Measurements from ENCODE around the gene ALPP.
"Not testable (repeated sequence)": the region's sequence is repeated elsewhere in the genome, so short reads cannot be mapped to it uniquely, and the experiment has no call there.

Gene ALPP

GRCh38 chr2:232381204-232382031, 2.9 kb downstream of the ALPP start:
- not testable (repeated sequence) for DNase-seq (ENCODE audit: low read depth in 3 of 3)

DNA sequence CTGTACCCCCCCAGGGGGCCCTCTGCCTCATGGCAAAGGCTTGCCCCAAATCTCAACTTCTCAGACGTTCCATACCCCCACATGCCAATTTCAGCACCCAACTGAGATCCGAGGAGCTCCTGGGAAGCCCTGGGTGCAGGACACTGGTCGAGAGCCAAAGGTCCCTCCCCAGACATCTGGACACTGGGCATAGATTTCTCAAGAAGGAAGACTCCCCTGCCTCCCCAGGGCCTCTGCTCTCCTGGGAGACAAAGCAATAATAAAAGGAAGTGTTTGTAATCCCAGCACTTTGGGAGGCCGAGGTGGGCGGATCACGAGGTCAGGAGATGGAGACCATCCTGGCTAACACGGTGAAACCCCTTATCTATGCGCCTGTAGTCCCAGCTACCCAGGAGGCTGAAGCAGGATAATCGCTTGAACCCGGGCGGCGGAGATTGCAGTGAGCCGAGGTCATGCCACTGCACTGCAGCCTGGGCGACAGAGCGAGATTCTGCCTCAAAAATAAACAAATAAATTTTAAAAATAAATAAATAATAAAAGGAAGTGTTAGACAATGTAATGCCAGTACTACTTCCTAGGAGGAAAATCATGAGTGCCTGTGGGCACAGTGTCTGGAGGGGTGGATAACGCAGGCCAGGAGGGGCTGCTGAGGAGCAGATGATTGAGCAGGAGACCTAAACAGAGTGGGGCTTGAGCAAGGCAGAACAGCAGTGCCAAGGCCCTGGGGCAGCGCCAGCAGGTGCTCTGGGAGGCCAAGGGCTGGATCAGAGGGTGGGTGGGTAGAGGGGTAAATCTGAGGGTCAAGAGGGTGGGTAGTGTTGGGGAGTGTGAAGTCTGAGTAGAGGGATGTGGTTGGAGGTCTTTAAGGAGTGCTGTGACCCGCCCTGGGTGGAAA, 4.0 kb downstream of the ALPP start:
- DNase-seq (ENCODE audit: low read depth in 3 of 3) = no peak

DNA sequence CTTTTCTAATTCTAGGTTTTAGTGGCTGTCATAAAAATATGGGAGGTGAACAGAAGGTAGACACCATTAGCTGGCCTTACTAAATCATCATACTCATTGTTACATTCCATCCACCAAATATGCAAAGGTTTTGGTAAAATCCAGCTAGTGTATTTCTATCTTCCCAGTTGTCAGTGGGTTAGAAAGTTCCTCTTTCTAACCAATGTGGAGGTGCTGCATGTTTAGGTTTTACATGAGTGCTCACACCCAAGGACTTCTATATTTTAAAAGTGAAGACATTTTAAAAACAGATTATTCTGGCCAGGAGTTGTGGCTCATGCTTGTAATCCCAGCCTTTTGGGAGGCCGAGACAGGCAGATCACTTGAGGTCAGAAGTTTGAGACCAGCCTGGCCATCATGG, 5.9 kb downstream of the ALPP start:
- DNase-seq (ENCODE audit: low read depth in 3 of 3) = no peak

DNA sequence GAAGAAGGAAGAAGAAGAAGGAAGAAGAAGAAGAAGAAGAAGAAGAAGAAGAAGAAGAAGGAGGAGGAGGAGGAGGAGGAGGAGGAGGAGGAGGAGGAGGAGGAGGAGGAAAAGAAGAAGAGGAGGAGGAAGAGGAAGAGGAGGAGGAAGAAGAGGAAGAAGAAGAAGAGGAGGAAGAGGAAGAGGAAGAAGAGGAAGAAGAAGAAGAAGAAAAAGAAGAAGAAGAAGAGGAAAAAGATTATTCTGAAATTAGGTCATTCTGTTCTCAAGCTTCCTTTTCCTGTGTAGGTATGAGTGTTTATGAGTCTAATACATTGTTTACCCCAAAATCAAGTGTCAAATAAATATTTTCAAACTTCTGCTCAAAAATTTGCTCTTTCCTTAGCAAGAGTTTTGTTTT, 6.5 kb downstream of the ALPP start:
- not testable (repeated sequence) for DNase-seq (ENCODE audit: low read depth in 3 of 3)

GRCh38 chr2:232385660-232386489, 7.3 kb downstream of the ALPP start:
- no peak for DNase-seq (ENCODE audit: low read depth in 3 of 3)

DNA sequence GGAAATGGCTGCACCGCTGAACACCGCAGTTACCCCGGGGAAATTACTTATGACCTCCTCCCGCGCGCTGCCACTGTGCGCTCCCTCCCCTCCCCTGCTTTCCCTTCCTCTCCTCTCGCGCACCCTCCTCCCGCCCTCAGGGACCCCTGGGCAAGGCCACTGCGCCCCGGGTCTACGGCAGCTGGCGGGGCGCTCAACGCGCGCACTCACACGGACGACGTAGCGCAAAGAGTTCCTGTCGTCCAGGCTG, 7.9 kb downstream of the ALPP start:
- DNase-seq (ENCODE audit: low read depth in 3 of 3) = no peak

- DNase-seq (ENCODE audit: low read depth in 3 of 3) = no peak
These were observed 8.3 kb downstream of the ALPP start for GRCh38 chr2:232386740-232387450.

DNA sequence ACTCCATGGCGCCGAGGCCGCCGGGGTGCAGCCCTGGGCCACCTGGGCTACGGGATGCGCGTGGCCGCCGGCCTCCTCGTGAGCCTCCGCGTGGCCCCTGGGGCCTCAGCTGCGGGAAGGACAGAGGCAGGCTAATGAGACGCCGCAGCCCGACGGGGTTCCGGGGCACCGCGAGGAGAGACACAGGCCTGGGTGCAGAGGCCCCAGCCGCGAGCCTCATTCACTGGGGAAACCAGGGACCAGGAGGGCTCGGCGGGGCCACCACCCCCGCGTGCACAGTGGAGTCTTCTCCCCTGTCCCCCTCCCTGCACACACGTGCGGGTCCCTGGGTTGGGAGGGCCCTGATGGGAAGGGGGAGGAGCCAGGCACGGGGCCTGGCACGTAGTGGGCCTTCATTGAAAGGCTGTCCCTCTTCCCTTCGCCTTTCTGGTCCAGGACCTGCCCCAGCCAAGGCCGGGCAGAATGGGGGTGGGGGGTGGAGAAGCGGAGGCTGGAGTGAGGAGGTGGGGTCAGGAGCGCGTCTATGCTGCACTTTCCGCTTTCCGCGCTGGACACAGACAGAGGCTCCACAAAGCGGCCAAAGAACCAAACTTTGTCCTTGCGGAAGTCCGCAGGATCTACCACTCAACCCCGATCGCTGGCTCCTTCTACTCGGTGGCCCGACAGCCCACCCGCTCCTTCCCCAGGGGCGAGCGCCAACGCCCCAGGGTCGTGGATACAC, 9.1 kb downstream of the ALPP start:
- DNase-seq (ENCODE audit: low read depth in 3 of 3) = no peak

DNA sequence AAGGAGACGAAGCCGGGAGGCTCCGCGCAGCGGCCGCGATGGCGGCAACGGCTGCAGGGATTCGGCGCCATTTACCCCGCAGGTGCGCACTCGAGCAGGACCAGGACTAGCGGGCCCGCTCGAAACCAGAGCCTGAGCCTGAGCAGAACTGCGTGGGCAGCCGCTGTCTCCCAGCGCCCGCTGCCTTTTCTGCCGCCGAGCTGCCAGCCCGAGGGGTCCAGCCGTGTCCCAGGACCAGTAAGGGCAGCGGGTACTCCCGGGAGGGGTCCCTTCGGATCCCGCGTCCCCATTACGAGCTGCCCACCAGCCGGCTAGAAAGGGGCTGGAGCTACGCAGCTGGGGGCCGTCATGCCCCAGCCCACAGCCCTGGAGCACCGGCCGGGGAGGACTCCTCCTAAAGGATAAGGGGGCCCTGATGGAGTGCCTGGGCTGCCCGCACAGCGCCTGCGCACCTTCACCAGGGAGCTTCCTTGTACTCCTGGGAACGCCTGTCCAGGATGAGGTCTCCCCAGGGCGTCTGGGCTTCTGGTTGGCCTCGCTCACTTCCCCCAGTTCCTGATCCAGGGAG, 9.9 kb downstream of the ALPP start:
- DNase-seq (ENCODE audit: low read depth in 3 of 3) = no peak

DNA sequence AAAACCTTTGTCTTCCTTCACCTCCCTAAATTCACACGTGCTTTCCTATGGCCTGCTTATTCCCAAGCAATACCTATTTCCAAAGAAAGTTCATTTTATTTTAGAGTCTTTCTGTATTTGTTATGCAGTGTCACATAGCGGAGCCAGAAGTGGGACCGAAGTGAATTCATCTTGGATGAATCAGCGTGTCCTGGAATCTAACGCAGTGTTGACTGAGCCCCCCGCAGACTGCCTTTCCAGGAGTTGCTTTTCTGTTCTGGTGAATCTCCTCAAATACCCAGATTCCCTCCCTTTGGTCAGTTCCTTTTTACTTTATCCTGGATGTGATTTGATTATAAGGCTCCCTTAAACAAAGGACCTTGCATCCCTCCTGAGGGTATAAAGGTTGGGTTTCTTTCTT, 10.8 kb downstream of the ALPP start:
- no peak for DNase-seq (ENCODE audit: low read depth in 3 of 3)

DNA sequence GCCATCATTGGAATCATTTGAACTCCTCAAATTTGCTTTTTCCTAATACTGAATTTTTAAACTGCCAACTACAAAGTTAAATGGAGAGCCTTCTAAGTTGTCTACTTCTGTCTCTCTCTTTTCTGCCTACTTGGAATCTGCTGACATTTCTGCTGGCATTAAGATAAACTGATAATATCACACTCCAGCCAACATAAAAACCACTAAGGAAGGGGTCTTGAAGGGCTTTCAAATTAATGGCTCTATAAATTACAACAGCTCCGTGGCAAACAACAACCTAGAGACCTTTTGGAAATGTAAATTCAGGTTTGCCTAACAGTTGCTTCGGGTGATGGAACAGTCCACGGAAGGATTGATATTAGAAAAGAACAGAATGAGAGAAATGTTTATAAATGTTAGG, 12.1 kb downstream of the ALPP start:
- DNase-seq (ENCODE audit: low read depth in 3 of 3) = no peak

DNA sequence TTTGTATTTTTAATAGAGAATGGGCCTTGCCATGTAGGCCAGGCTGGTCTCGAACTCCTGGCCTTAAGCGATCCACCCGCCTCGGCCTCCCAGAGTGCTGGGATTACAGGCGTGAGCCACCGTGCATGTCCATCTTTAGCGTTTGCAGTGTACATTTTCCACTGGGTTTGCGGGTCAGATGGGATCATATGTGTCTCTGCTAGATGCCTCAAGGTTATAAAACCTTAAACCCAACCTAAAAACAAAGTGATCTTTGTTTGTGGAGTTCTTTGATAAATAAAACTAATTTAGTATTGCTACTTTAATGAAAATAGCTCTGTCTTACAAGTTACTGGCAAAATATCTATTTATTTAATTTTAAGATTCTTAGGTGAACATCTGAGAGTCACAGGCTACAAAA, 15.0 kb downstream of the ALPP start:
- no peak for DNase-seq (ENCODE audit: low read depth in 3 of 3)

- DNase-seq (ENCODE audit: low read depth in 3 of 3) = not testable (repeated sequence)
These were observed 15.9 kb downstream of the ALPP start for GRCh38 chr2:232394431-232394830.

DNA sequence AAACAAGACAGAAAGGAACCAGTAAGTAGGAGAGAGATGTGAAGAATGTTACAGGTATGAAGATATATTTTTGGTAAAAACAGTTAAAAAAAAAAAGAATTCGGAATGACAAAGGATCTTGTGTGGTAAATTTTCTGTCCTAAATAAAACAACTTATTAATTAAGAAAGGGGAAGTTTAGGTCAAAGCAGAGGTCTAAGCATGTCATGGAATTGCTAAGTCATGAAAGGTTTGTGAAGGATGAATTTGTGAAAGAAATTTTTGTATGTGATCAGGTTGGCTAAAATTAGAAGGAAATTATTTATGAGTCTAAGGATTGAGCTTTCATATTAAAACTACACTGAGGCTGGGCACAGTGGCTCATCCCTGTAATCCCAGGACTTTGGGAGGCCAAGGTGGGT, 17.0 kb downstream of the ALPP start:
- no peak for DNase-seq (ENCODE audit: low read depth in 3 of 3)

DNA sequence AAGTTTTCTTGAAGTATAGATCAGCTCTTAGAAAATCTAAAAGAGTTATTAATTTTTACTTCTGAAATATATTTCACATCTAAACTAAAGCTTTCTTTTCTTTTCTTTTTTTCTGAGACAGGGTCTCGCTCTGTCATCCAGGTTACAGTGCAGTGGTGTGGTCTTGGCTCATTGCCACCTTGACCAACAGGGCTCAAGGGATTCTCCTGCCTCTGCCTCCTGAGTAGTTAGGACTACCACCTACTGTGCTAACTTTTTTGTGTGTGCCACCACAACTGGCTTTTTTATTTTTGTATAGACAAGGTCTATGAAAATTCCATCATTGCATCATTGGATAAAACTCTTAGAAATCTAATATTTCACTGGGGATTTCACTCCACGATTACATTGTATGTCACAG, 18.1 kb downstream of the ALPP start:
- DNase-seq (ENCODE audit: low read depth in 3 of 3) = no peak

GRCh38 chr2:232398293-232399034, 19.9 kb downstream of the ALPP start:
- no peak for DNase-seq (ENCODE audit: low read depth in 3 of 3)

DNA sequence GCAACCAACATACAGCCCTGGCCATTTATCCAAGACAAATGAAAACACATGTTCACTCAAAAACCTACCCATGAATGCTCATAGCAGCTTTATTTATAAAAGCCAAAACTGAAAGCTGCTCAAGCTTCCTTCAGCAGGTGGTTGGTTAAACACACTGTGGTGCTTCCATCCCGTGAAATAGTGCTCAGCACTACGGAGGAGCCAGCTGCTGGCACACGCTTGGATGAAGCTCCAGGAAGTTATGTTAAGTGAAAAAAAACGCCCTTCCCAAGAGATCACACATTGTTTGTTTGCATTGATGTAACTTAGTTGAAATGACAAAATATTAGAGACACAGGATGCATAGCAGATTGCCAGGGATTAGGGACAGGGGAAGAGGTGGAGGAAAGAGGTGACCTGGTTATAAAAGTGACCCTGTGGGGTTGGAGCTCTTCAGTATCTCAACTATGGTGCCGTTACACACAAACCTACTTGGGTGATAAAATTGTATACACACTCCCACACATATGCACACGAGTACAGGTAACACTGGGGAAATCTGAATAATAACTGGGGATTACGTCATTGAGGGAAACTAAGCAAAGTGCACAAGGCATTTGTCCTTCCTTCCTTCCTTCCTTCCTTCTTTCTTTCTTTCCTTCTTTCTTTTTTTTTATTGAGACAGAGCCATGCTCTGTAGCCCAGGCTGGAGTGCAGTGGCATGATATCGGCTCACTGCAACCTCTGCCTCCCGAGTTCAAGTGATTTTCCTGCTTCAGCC, 21.9 kb downstream of the ALPP start:
- DNase-seq (ENCODE audit: low read depth in 3 of 3) = no peak

DNA sequence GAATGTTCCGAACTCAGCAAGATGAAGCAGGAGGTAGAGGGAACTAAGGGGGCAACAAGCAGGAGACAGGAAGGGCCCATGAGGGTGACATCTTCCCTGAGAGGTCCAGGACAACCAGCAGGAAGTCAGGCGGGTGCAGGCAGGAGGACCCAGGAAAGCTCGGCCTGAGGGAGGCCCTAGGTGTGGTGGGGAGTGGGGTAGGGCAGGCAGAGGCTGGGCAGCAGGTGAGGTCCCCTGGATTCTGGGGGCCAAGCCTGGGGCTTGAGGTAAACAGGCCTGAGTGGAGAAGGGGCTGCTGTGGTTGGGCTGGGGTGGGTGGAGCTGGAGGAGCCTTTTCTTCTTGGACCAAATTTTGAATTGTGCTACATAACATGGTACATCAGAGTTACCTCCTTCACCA, 24.0 kb downstream of the ALPP start:
- no peak for DNase-seq (ENCODE audit: low read depth in 3 of 3)

DNA sequence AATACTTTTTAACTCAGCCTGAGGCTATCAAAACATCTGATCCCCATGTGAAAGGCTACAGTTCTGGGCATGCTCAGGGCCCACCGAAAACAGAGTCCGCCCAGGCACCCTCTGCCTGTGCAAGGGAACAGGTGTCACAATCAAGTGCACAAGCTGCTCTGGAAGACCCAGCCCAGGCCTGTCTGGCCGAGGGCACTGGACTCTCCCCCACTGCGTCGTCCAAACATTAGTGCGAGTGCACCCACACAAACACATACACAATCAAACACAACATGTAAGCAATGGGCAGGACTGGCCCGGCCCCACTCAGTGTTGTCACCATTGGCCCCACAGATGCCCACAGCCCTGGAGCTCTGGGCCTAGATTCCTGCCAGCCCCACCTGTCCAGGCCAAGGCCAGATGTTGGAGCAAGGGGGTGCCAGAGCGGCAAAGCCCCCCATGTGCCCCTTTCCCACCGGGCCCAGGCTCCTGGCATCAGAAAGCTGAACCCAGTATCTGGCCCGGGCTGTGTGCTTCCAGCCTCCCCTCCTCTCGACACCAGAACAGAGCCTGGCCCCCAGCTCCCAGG, 27.5 kb downstream of the ALPP start:
- no peak for DNase-seq (ENCODE audit: low read depth in 3 of 3)

Data from stimulated activated CD4-positive, alpha-beta T cell treated with anti-CD3 and anti-CD28 coated beads, TNF-alpha, amount 100 ng/mL, for 24 hours (primary cell).